ENCODE measurements around the gene FOXD4L3.
"Not testable (repeated sequence)": the region's sequence is repeated elsewhere in the genome, so short reads cannot be mapped to it uniquely, and the experiment has no call there.

GRCh38 chr9:68336639-68337339 lies 34.1 kb downstream of the FOXD4L3 start:
- TF ChIP-seq, protein P1, sequence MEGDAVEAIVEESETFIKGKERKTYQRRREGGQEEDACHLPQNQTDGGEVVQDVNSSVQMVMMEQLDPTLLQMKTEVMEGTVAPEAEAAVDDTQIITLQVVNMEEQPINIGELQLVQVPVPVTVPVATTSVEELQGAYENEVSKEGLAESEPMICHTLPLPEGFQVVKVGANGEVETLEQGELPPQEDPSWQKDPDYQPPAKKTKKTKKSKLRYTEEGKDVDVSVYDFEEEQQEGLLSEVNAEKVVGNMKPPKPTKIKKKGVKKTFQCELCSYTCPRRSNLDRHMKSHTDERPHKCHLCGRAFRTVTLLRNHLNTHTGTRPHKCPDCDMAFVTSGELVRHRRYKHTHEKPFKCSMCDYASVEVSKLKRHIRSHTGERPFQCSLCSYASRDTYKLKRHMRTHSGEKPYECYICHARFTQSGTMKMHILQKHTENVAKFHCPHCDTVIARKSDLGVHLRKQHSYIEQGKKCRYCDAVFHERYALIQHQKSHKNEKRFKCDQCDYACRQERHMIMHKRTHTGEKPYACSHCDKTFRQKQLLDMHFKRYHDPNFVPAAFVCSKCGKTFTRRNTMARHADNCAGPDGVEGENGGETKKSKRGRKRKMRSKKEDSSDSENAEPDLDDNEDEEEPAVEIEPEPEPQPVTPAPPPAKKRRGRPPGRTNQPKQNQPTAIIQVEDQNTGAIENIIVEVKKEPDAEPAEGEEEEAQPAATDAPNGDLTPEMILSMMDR (IDR thresholded peaks at IDR 0.05) = not testable (repeated sequence)
- not testable (repeated sequence) for TF ChIP-seq EZH2 (IDR thresholded peaks at IDR 0.05; ENCODE audit: borderline replicate concordance, insufficient read depth, low read depth, low read length, poor library complexity, severe bottlenecking)
